HCT116 (cell line): Measurements from ENCODE around the gene MICAL3. TPM values are rescaled to one million over a fixed set of nuclear protein-coding genes. Genes with fewer than 3 reads are reported as not detected.

Experiments used
- ATAC-seq: fragments of 200-7000 bp; cut with Tn5 transposase; 2 replicates; pipeline ENCODE4 v1.9.1; 2020; ENCODE audit warnings: mild to moderate bottlenecking, moderate library complexity
- BruUV-seq: library from RNA; stranded (reverse); fragments of 400-500 nt; replicated peaks from 2 replicates; lab custom pipeline; 2021; lab: Mats Ljungman, UMichigan
- CTCF ChIA-PET: fragments of 300-600 bp; sonication (Branson Sonifier 250); formaldehyde crosslinking; loops from one replicate; lab custom pipeline; 2021; ENCODE audit warnings: antibody characterized with exemption; lab: Charles Lee
- POLR2A ChIA-PET: fragments of 300-600, 350-600 bp; sonication (Branson Sonifier 250); formaldehyde crosslinking; loops from one replicate; lab custom pipeline; 2021; ENCODE audit warnings: antibody characterized with exemption; lab: Charles Lee
- RAD21 ChIA-PET, 2 experiments: fragments of 300-600 bp; sonication (Branson Sonifier 250); formaldehyde crosslinking; loops; one replicate each; lab custom pipeline; 2023; ENCODE audit warnings: low total read pairs in 2 of 2; ENCODE audit not compliant: uncharacterized antibody in 2 of 2, unreplicated experiment in 2 of 2, low non-redundant PET in 1 of 2; lab: Charles Lee
- DNase-seq: peaks from one replicate; pipeline ENCODE4 v3.0.0-alpha.2; 2010; ENCODE audit warnings: low read depth, low spot score
- H2AFZ ChIP-seq: fragments of 200-600 bp; shearing (Covaris generic), sonication (generic); 2 replicates; pipeline ENCODE4 v1.6.1; 2017; ENCODE audit warnings: low read depth, mixed run types, mixed read lengths, antibody characterized with exemption, low read length; ENCODE audit not compliant: poor library complexity, severe bottlenecking
- H3K27ac ChIP-seq: 2 replicates; pipeline ENCODE4 v1.5.1; 2012; ENCODE audit warnings: low read depth, low read length
- H3K27me3 ChIP-seq: fragments of 200-600 bp; sonication (generic); 2 replicates; pipeline ENCODE4 v1.6.1; 2016; ENCODE audit warnings: mixed run types, low read length, mixed read lengths; ENCODE audit not compliant: insufficient read depth
- H3K36me3 ChIP-seq, 2 experiments: fragments of 200-500 bp in 1 of 2; fragments of 200-600 bp in 1 of 2; sonication (Bioruptor generic) in 1 of 2; sonication (generic) in 1 of 2; 2 replicates each; pipeline versions ENCODE4 v1.5.1 to v1.6.1; 2014 to 2016; ENCODE audit warnings: low read length in 2 of 2, inconsistent platforms in 1 of 2, mixed read lengths in 1 of 2, mixed run types in 1 of 2; ENCODE audit not compliant: insufficient read depth in 2 of 2, control insufficient read depth in 1 of 2
- H3K4me1 ChIP-seq, 2 experiments: fragments of 200-600 bp in 1 of 2; sonication (generic) in 1 of 2; 2 replicates each; pipeline versions ENCODE4 v1.5.1 to v1.6.1; 2012 to 2017; ENCODE audit warnings: low read length in 2 of 2, inconsistent platforms in 1 of 2, mild to moderate bottlenecking in 1 of 2, mixed read lengths in 1 of 2, mixed run types in 1 of 2, moderate library complexity in 1 of 2; ENCODE audit not compliant: insufficient read depth in 2 of 2, control insufficient read depth in 1 of 2
- H3K4me2 ChIP-seq: fragments of 200-600 bp; sonication (generic); 2 replicates; pipeline ENCODE4 v1.6.1; 2017; ENCODE audit warnings: mixed run types, low read length, mixed read lengths
- H3K4me3 ChIP-seq, 2 experiments: fragments of 200-600 bp in 1 of 2; sonication (generic) in 1 of 2; replicated peaks in 1 of 2; 2 replicates each; pipeline ENCODE4 v1.5.1; 2011 to 2016; ENCODE audit warnings: low read length in 2 of 2, control low read depth in 1 of 2, low read depth in 1 of 2, mild to moderate bottlenecking in 1 of 2, mixed read lengths in 1 of 2, mixed run types in 1 of 2
- H3K79me2 ChIP-seq: fragments of 200-600 bp; sonication (generic); 2 replicates; pipeline ENCODE4 v1.6.1; 2017; ENCODE audit warnings: mild to moderate bottlenecking, mixed run types, low read length, moderate library complexity, mixed read lengths; ENCODE audit not compliant: insufficient read depth
- H3K9ac ChIP-seq: fragments of 200-600 bp; sonication (generic); 2 replicates; pipeline ENCODE4 v1.6.1; 2016; ENCODE audit warnings: low read length, mixed read lengths
- H3K9me2 ChIP-seq: fragments of 200-600 bp; sonication (generic), shearing (Covaris generic); 2 replicates; pipeline ENCODE4 v1.6.1; 2017; ENCODE audit warnings: mixed run types, mild to moderate bottlenecking, moderate library complexity; ENCODE audit not compliant: insufficient read depth
- H3K9me3 ChIP-seq, 2 experiments: fragments of 200-500 bp in 1 of 2; fragments of 200-600 bp in 1 of 2; sonication (Bioruptor generic) in 1 of 2; sonication (generic) in 1 of 2; 2 replicates each; pipeline ENCODE4 v1.6.1; 2014 to 2017; ENCODE audit warnings: low read length in 2 of 2, mixed read lengths in 2 of 2, inconsistent platforms in 1 of 2, low read depth in 1 of 2, mild to moderate bottlenecking in 1 of 2, mixed run types in 1 of 2, moderate library complexity in 1 of 2; ENCODE audit not compliant: control insufficient read depth in 1 of 2, insufficient read depth in 1 of 2
- H4K20me1 ChIP-seq: fragments of 200-600 bp; sonication (generic), shearing (Covaris generic); 2 replicates; pipeline ENCODE4 v1.6.1; 2017; ENCODE audit warnings: mixed run types, mild to moderate bottlenecking, moderate library complexity; ENCODE audit not compliant: insufficient read depth
- CEBPB ChIP-seq: IDR thresholded peaks from 2 replicates; pipeline ENCODE4 v1.6.1; 2012; ENCODE audit warnings: low read depth
- EGR1 ChIP-seq: IDR thresholded peaks from 2 replicates; pipeline ENCODE4 v1.6.1; 2012; ENCODE audit warnings: low read depth
- ELF1 ChIP-seq: IDR thresholded peaks from 2 replicates; pipeline ENCODE4 v1.6.1; 2012; ENCODE audit warnings: low read depth, borderline replicate concordance
- EZH2 ChIP-seq: fragments of 200-600 bp; sonication (generic); IDR thresholded peaks from 2 replicates; pipeline ENCODE4 v1.6.1; 2017; ENCODE audit warnings: antibody characterized with exemption, mixed run types
- EZH2phosphoT487 ChIP-seq: fragments of 200-600 bp; IDR thresholded peaks from 2 replicates; pipeline ENCODE4 v1.6.1; 2018; ENCODE audit warnings: antibody characterized with exemption, borderline replicate concordance
- FOSL1 ChIP-seq: IDR thresholded peaks from 2 replicates; pipeline ENCODE4 v1.6.1; 2012; ENCODE audit warnings: low read depth
- JUND ChIP-seq: IDR thresholded peaks from 2 replicates; pipeline ENCODE4 v1.6.1; 2012
- POLR2A ChIP-seq: IDR thresholded peaks from 2 replicates; pipeline ENCODE4 v1.7.0; 2011; ENCODE audit warnings: borderline replicate concordance; ENCODE audit not compliant: insufficient read depth, insufficient read length; ENCODE audit errors: extremely low read depth
- POLR2AphosphoS5 ChIP-seq: IDR thresholded peaks from 2 replicates; pipeline ENCODE4 v1.6.1; 2011; ENCODE audit warnings: mild to moderate bottlenecking, low read depth, low read length, moderate library complexity
- RAD21 ChIP-seq: IDR thresholded peaks from 2 replicates; pipeline ENCODE4 v1.6.1; 2012; ENCODE audit warnings: low read depth, mild to moderate bottlenecking
- SIN3A ChIP-seq: IDR thresholded peaks from 2 replicates; pipeline ENCODE4 v1.6.1; 2012; ENCODE audit warnings: low read depth
- SRF ChIP-seq: IDR thresholded peaks from 2 replicates; pipeline ENCODE4 v1.6.1; 2012; ENCODE audit warnings: low read depth
- TCF7L2 ChIP-seq: IDR thresholded peaks from 2 replicates; pipeline ENCODE4 v1.7.0; 2011; ENCODE audit warnings: borderline replicate concordance, inconsistent platforms; ENCODE audit not compliant: insufficient read depth, insufficient read length; ENCODE audit errors: extremely low read depth
- YY1 ChIP-seq: IDR thresholded peaks from 2 replicates; pipeline ENCODE4 v1.6.1; 2011; ENCODE audit warnings: low read length, low read depth, moderate library complexity, mild to moderate bottlenecking; ENCODE audit not compliant: insufficient replicate concordance; ENCODE audit errors: extremely low read depth
- ZFX ChIP-seq: fragments of 450-650 bp; IDR thresholded peaks from 2 replicates; pipeline ENCODE4 v1.6.1; 2017
- ZNF274 ChIP-seq: fragments of 200-500 bp; sonication (Bioruptor generic); IDR thresholded peaks from 2 replicates; pipeline ENCODE4 v1.6.1; 2014; ENCODE audit warnings: mild to moderate bottlenecking, low read depth, low read length, inconsistent platforms
- intact Hi-C: fragments of 100-400 bp; cut with micrococcal nuclease; formaldehyde crosslinking; loops from 2 replicates; pipeline ENCODE4 v1.10.0; 2022
- total RNA-seq: library from RNA; stranded (reverse); gene quantifications from one replicate; pipeline ENCODE4 v1.2.1, GENCODE V29; 2021; ENCODE audit not compliant: unreplicated experiment
- TF ChIP-seq, protein P1 (sequence below): IDR thresholded peaks from 2 replicates; pipeline ENCODE4 v1.6.1; 2011; ENCODE audit warnings: mild to moderate bottlenecking, low read length, moderate library complexity; ENCODE audit not compliant: insufficient replicate concordance; ENCODE audit errors: extremely low read depth
- TF ChIP-seq, protein P2 (sequence below): IDR thresholded peaks from 2 replicates; pipeline ENCODE4 v1.6.1; 2012
- TF ChIP-seq, protein P3 (sequence below), 3 experiments: fragments of 200-600 bp in 1 of 3; sonication (generic) in 1 of 3; IDR thresholded peaks in 2 of 3; conservative IDR thresholded peaks in 1 of 3; 2 replicates each; pipeline ENCODE4 v1.5.1; 2012 to 2017; ENCODE audit warnings: low read depth in 2 of 3, low read length in 2 of 3, antibody characterized with exemption in 1 of 3, borderline replicate concordance in 1 of 3, control low read depth in 1 of 3, mild to moderate bottlenecking in 1 of 3, mixed read lengths in 1 of 3, mixed run types in 1 of 3, moderate library complexity in 1 of 3; ENCODE audit not compliant: insufficient read depth in 1 of 3

Gene MICAL3
- total RNA-seq, 1 experiment from 2014 or later, result 30.8 TPM

DNA sequence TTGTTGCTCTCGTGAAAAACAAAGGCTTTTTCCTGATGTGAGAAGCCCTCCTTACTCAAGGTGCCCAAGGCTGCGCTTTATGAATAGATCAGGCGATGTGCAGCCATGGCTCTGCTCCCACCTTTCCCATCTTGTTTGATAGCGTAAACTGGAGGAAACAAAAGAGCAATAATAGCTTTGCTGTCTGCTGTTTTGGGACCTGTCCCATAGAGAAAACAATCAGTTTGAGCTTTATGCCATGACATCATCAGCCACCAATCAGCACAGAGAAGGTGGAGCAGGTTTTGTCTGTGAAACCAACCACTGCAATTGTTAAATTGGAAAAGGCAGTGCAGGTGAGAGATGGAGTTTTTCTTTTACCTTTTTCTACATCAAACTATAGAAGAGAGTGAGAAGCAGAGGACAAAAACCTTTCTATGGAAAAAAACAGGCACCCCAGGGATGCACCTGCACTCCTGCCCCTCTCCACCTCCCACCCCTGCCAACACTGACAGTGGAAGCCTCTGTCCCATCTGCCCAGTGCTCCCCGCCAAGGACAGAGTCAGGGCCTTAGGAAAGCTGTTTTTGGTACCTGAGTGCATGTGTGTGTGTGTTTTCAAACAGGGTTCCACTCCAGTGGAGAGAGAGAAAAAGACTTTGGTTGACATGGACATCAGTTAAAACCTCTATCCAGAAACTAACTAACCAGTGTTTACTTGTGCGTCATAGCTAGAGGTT, 80.7 kb downstream of the MICAL3 start:
- no peak overlapping the region for H3K9ac ChIP-seq
- no peaks in the 10 kb centered on the region; a peak in 1 of 4 replicates for H3K4me1 ChIP-seq
- BruUV-seq, result no TSS peak
- no peaks in the 10 kb centered on the region for H3K27me3 ChIP-seq
- no peaks in the 10 kb centered on the region for H3K9me3 ChIP-seq
- H3K27ac ChIP-seq, result no peak overlapping the region
- ChIA-PET POLR2A (no interaction called here), RAD21 (no interaction called here), CTCF (interaction anchor here (1.3 kb wide), 1 partner anchor 132 kb away, joined by 3 read pairs; no protein-coding TSS in a partner anchor)
- DNase-seq, result no peak
- no peaks in the 10 kb centered on the region for H3K9me2 ChIP-seq
- no peaks in the 10 kb centered on the region for H3K36me3 ChIP-seq
- no peak for ATAC-seq
- H3K4me2 ChIP-seq, result no peak overlapping the region
- peaks cover 100% of the 10 kb centered on the region for H3K79me2 ChIP-seq
- intact Hi-C loops, result no loop called here
- H3K4me3 ChIP-seq, result no peak overlapping the region
- TF ChIP-seq FOSL1, result no peak
- no peak for TF ChIP-seq ZNF274
- TF ChIP-seq SRF, result no peak
- TF ChIP-seq, protein P1, sequence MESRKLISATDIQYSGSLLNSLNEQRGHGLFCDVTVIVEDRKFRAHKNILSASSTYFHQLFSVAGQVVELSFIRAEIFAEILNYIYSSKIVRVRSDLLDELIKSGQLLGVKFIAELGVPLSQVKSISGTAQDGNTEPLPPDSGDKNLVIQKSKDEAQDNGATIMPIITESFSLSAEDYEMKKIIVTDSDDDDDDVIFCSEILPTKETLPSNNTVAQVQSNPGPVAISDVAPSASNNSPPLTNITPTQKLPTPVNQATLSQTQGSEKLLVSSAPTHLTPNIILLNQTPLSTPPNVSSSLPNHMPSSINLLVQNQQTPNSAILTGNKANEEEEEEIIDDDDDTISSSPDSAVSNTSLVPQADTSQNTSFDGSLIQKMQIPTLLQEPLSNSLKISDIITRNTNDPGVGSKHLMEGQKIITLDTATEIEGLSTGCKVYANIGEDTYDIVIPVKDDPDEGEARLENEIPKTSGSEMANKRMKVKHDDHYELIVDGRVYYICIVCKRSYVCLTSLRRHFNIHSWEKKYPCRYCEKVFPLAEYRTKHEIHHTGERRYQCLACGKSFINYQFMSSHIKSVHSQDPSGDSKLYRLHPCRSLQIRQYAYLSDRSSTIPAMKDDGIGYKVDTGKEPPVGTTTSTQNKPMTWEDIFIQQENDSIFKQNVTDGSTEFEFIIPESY, result no peak
- no peak for TF ChIP-seq POLR2AphosphoS5
- no peak for TF ChIP-seq ZFX
- no peak for TF ChIP-seq EZH2
- TF ChIP-seq, protein P2, sequence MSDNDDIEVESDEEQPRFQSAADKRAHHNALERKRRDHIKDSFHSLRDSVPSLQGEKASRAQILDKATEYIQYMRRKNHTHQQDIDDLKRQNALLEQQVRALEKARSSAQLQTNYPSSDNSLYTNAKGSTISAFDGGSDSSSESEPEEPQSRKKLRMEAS, result no peak
- no peak for TF ChIP-seq SIN3A
- no peak for TF ChIP-seq POLR2A
- TF ChIP-seq TCF7L2, result no peak
- TF ChIP-seq YY1, result no peak
- no peak for TF ChIP-seq JUND
- TF ChIP-seq, protein P3, sequence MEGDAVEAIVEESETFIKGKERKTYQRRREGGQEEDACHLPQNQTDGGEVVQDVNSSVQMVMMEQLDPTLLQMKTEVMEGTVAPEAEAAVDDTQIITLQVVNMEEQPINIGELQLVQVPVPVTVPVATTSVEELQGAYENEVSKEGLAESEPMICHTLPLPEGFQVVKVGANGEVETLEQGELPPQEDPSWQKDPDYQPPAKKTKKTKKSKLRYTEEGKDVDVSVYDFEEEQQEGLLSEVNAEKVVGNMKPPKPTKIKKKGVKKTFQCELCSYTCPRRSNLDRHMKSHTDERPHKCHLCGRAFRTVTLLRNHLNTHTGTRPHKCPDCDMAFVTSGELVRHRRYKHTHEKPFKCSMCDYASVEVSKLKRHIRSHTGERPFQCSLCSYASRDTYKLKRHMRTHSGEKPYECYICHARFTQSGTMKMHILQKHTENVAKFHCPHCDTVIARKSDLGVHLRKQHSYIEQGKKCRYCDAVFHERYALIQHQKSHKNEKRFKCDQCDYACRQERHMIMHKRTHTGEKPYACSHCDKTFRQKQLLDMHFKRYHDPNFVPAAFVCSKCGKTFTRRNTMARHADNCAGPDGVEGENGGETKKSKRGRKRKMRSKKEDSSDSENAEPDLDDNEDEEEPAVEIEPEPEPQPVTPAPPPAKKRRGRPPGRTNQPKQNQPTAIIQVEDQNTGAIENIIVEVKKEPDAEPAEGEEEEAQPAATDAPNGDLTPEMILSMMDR (IDR thresholded peaks at IDR 0.05 in 2 of 3, conservative IDR thresholded peaks at IDR 0.05 in 1 of 3; ENCODE audit: borderline replicate concordance in 1 of 3, insufficient read depth in 1 of 3, low read depth in 2 of 3, low read length in 2 of 3), result no peak
- TF ChIP-seq RAD21, result no peak
- TF ChIP-seq EGR1, result no peak
- TF ChIP-seq ELF1, result no peak
- no peak for TF ChIP-seq EZH2phosphoT487
- no peak for TF ChIP-seq CEBPB
- TF ChIP-seq, all 23 proteins: peak for 0
- Histone ChIP-seq H2AFZ (no peak overlapping the region), H4K20me1 (no peaks in the 10 kb centered on the region)
